Measurements from ENCODE around the gene PEX11A.

PEX11A gene

GRCh38 chr15:89666858-89667705 is 23.5 kb downstream of the PEX11A start:
- Histone ChIP-seq H3K9me3 (no peaks in the 10 kb centered on the region), H3K27me3 (peaks cover 47% of the 10 kb centered on the region), H3K4me1 (ENCODE audit: control insufficient read depth in 1 of 2, insufficient read depth in 1 of 2, low read depth in 1 of 2, low read length in 1 of 2) (peaks cover 0 to 4% of the 10 kb centered on the region in 2 experiments), H3K4me3 (ENCODE audit: low read depth in 1 of 2, low read length in 1 of 2) (no peak overlapping the region), H3K27ac (no peak overlapping the region), H3K36me3 (no peaks in the 10 kb centered on the region)
- TF ChIP-seq, protein P1, sequence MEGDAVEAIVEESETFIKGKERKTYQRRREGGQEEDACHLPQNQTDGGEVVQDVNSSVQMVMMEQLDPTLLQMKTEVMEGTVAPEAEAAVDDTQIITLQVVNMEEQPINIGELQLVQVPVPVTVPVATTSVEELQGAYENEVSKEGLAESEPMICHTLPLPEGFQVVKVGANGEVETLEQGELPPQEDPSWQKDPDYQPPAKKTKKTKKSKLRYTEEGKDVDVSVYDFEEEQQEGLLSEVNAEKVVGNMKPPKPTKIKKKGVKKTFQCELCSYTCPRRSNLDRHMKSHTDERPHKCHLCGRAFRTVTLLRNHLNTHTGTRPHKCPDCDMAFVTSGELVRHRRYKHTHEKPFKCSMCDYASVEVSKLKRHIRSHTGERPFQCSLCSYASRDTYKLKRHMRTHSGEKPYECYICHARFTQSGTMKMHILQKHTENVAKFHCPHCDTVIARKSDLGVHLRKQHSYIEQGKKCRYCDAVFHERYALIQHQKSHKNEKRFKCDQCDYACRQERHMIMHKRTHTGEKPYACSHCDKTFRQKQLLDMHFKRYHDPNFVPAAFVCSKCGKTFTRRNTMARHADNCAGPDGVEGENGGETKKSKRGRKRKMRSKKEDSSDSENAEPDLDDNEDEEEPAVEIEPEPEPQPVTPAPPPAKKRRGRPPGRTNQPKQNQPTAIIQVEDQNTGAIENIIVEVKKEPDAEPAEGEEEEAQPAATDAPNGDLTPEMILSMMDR (IDR thresholded peaks at IDR 0.05) = no peak

DNA sequence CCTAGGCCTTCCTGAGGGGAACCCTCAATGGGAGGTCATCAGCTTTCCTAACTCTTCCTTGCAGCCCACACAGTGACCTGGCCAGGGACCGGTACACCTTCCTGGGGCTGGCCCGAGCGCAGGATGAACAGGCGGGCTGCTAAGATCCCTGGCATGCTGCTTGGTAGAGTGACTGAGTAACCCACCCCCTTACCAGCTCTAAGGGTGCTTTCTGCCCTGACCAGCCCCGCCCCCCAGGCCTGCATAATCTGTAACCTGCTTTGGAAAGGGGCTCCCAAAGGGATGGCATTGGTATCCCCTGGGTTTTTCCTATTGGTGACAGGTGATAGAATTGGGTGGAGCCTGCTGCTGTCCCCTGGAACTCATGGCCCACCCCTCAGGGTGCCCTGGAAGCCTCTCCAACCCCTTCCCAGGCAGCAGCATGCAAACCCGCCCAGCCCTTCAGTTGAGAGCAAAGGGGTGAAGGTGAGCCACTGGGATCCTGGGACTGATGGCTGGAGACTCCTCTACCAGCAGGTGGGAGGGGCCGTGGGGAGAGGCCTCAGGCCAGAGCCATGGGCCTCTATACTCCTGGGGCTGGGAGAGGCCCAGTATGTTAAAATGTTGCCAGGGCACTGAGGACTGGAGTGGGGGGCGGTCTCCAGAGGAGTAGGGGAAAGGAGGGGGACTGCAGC is 24.2 kb downstream of the PEX11A start:
- Histone ChIP-seq H3K4me1 (ENCODE audit: control insufficient read depth in 1 of 2, insufficient read depth in 1 of 2, low read depth in 1 of 2, low read length in 1 of 2) (peaks cover 0 to 4% of the 10 kb centered on the region in 2 experiments), H3K27ac (no peak overlapping the region), H3K36me3 (no peaks in the 10 kb centered on the region), H3K27me3 (peaks cover 53% of the 10 kb centered on the region), H3K4me3 (ENCODE audit: low read depth in 1 of 2, low read length in 1 of 2) (no peak overlapping the region), H3K9me3 (no peaks in the 10 kb centered on the region)
- TF ChIP-seq, protein P1 (IDR thresholded peaks at IDR 0.05) = no peak

DNA sequence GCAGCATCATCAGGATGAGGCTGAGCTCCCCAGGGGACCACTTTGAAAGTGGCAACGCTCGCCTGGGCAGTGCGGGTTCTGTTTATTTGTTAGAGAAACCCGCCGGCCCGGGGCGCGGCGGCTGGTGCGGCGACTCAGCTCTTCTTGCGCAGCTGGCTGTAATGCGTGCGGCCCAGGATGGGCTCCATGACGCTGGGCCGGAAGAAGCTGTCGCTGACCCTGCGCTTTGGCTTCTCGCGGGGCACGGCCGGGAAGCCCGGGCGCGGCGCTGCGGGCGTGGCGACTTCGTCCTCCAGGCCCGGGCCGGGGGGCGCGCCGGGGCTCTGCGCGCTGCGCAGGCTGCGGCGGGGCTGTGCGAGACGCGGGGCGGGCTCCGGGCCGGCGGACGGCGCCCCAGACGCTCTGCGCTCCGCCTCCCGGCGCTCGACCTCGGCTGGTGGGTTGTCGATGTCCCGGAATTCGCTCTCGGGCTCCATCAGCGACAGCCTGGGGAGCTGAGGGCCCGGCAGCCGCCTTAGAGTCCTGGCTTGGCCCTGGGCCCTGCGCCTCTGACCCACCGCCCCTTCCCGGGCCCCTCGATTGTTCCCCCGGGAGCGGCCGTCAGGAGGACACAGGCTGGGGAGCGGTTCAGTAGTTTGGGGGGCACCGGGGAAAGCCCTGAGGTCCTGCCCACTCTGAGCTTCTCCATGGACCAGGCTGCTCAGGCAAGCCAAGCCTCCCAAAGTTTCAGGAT is 24.9 kb downstream of the PEX11A start:
- Histone ChIP-seq H3K4me1 (ENCODE audit: control insufficient read depth in 1 of 2, insufficient read depth in 1 of 2, low read depth in 1 of 2, low read length in 1 of 2) (peaks cover 0 to 4% of the 10 kb centered on the region in 2 experiments), H3K27me3 (peaks cover 58% of the 10 kb centered on the region)

GRCh38 chr15:89664441-89665350 is 25.9 kb downstream of the PEX11A start:
- TF ChIP-seq, protein P1 (IDR thresholded peaks at IDR 0.05) = no peak
- Histone ChIP-seq H3K27me3 (peaks cover 67% of the 10 kb centered on the region), H3K36me3 (no peaks in the 10 kb centered on the region), H3K9me3 (no peaks in the 10 kb centered on the region), H3K4me1 (ENCODE audit: control insufficient read depth in 1 of 2, insufficient read depth in 1 of 2, low read depth in 1 of 2, low read length in 1 of 2) (peaks cover 0 to 4% of the 10 kb centered on the region in 2 experiments), H3K4me3 (ENCODE audit: low read depth in 1 of 2, low read length in 1 of 2) (no peak overlapping the region), H3K27ac (no peak overlapping the region)

More for the DNA sequence above, 24.9 kb downstream of the PEX11A start:
- Histone ChIP-seq H3K4me3 (ENCODE audit: low read depth in 1 of 2, low read length in 1 of 2) (no peak overlapping the region), H3K36me3 (no peaks in the 10 kb centered on the region), H3K9me3 (no peaks in the 10 kb centered on the region), H3K27ac (no peak overlapping the region)
- TF ChIP-seq, protein P1 (IDR thresholded peaks at IDR 0.05) = no peak

Data from neutrophil (primary cell).